Smooth muscle cell (in vitro differentiated cells): ENCODE data around the gene RPL39L. TPM values are rescaled to one million over a fixed set of nuclear protein-coding genes. Genes with fewer than 3 reads are reported as not detected.

Source experiments
- DNase-seq: peaks from one replicate; lab custom pipeline; 2025; ENCODE audit not compliant: unreplicated experiment; lab: John Stamatoyannopoulos, UW
- H2AFZ ChIP-seq: fragments of 200-600 bp; sonication (generic); 2 replicates; pipeline ENCODE4 v1.6.0; 2016; ENCODE audit warnings: antibody characterized with exemption, low read depth, mild to moderate bottlenecking
- H3F3A ChIP-seq: fragments of 200-600 bp; sonication (generic); 2 replicates; pipeline ENCODE4 v1.6.0; 2017; ENCODE audit warnings: antibody characterized with exemption, low read depth
- H3K27ac ChIP-seq: fragments of 200-600 bp; sonication (generic); 2 replicates; pipeline ENCODE4 v1.5.1; 2016; ENCODE audit warnings: low read depth, mild to moderate bottlenecking
- H3K27me3 ChIP-seq: fragments of 200-600 bp; sonication (generic); 2 replicates; pipeline ENCODE4 v1.6.1; 2016; ENCODE audit warnings: low read depth, mild to moderate bottlenecking
- H3K36me3 ChIP-seq: fragments of 200-600 bp; sonication (generic); 2 replicates; pipeline ENCODE4 v1.5.1; 2016; ENCODE audit warnings: low read depth
- H3K4me1 ChIP-seq: fragments of 200-600 bp; sonication (generic); 2 replicates; pipeline ENCODE4 v1.5.1; 2016; ENCODE audit warnings: low read depth
- H3K4me2 ChIP-seq: fragments of 200-600 bp; sonication (generic); 2 replicates; pipeline ENCODE4 v1.6.0; 2016; ENCODE audit warnings: mild to moderate bottlenecking
- H3K4me3 ChIP-seq: fragments of 200-600 bp; sonication (generic); 2 replicates; pipeline ENCODE4 v1.5.1; 2016; ENCODE audit warnings: mild to moderate bottlenecking
- H3K79me2 ChIP-seq: fragments of 200-600 bp; sonication (generic); 2 replicates; pipeline ENCODE4 v1.6.0; 2016; ENCODE audit warnings: low read depth, mild to moderate bottlenecking
- H3K9ac ChIP-seq: fragments of 200-600 bp; sonication (generic); 2 replicates; pipeline ENCODE4 v1.6.0; 2016; ENCODE audit warnings: low read depth
- H3K9me3 ChIP-seq: fragments of 200-600 bp; sonication (generic); replicated peaks from 2 replicates; pipeline ENCODE4 v1.5.1; 2016; ENCODE audit warnings: low read depth
- H4K20me1 ChIP-seq: fragments of 200-600 bp; sonication (generic); 2 replicates; pipeline ENCODE4 v1.6.0; 2016; ENCODE audit warnings: low read depth
- WGBS: methylation state at CpG from one replicate; pipeline ENCODE4 v1.1.7; 2016; ENCODE audit warnings: low lambda C conversion rate; 5-methylcytosine and 5-hydroxymethylcytosine counted together
- polyA plus RNA-seq: library from polyadenylated mRNA; unstranded; fragments of >200 nt; fragmentation: Nextera tagmentation; extraction: Ambion mirVana; gene quantifications from 2 replicates; pipeline ENCODE4 v1.2.1, GENCODE V29; 2016
- total RNA-seq: library from RNA; depleted of rRNA; stranded (reverse); fragments of >200 nt; gene quantifications from 2 replicates; pipeline ENCODE4 v1.2.3, GENCODE V29; 2014
- TF ChIP-seq, protein P1 (sequence below): fragments of 200-600 bp; sonication (generic); IDR thresholded peaks from 2 replicates; pipeline ENCODE4 v1.5.1; 2017; ENCODE audit warnings: borderline replicate concordance, mild to moderate bottlenecking, antibody characterized with exemption; ENCODE audit not compliant: insufficient read depth, poor library complexity, severe bottlenecking

RPL39L gene
- total and polyA plus RNA-seq, 2 experiments from 2014 or later = 40.3 to 44.2 TPM

DNA sequence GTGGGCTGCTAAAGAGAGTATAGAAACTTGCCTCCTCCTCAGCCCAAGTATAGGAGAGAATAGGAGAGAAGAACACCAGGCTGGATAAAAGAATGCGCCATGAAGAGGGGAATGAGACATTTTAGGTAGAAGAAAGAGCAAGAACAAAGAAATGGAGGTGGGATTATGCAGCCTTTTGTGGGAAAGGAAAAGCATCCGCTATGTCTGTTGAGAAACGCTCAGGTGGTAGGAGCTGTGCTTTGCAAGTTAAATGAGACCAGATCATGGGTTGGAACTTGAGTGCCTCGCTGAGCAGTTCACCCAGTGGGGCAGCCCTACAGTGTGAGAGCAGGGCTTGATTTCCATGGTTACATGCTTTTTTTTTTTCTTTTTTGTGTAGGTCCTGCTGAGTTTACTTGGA lies 46.5 kb upstream of the RPL39L start:
- no peak overlapping the region for H3K4me3 ChIP-seq
- peak overlapping the region; percentile 30 for H2AFZ ChIP-seq
- no peak overlapping the region for H3K9ac ChIP-seq
- H4K20me1 ChIP-seq = no peaks in the 10 kb centered on the region
- peak overlapping the region; percentile 60 for H3K4me2 ChIP-seq
- H3K4me1 ChIP-seq = peaks cover 29% of the 10 kb centered on the region
- peaks cover under 1% of the 10 kb centered on the region for H3K27me3 ChIP-seq
- H3F3A ChIP-seq = peaks cover 6% of the 10 kb centered on the region
- 59% methylated on average over 4 of the region's 4 CpGs for WGBS
- H3K36me3 ChIP-seq = no peaks in the 10 kb centered on the region
- H3K27ac ChIP-seq = peak overlapping the region; percentile 61
- no peaks in the 10 kb centered on the region for H3K9me3 ChIP-seq
- no peaks in the 10 kb centered on the region for H3K79me2 ChIP-seq
- DNase-seq = no peak
- TF ChIP-seq, protein P1, sequence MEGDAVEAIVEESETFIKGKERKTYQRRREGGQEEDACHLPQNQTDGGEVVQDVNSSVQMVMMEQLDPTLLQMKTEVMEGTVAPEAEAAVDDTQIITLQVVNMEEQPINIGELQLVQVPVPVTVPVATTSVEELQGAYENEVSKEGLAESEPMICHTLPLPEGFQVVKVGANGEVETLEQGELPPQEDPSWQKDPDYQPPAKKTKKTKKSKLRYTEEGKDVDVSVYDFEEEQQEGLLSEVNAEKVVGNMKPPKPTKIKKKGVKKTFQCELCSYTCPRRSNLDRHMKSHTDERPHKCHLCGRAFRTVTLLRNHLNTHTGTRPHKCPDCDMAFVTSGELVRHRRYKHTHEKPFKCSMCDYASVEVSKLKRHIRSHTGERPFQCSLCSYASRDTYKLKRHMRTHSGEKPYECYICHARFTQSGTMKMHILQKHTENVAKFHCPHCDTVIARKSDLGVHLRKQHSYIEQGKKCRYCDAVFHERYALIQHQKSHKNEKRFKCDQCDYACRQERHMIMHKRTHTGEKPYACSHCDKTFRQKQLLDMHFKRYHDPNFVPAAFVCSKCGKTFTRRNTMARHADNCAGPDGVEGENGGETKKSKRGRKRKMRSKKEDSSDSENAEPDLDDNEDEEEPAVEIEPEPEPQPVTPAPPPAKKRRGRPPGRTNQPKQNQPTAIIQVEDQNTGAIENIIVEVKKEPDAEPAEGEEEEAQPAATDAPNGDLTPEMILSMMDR = no peak

DNA sequence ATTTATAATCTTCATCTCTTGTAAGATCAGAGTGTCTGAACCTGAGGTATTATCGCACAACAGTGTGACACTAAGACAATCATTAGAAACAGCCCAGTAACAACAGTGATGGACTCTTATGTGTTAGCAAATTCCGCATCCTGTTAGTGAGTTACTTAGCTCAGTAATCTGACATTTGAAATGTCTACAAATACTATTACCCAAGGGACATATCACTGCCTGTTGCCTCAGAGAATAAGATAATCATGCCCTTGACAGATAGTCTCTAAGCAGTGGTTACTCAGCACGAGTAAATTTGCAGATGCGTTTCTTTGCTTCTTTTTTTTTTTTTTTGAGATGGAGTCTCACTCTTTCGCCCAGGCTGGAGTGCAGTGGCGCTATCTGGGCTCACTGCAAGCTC lies 44.6 kb upstream of the RPL39L start:
- Histone ChIP-seq H3K4me1 (peaks cover 26% of the 10 kb centered on the region), H3K9me3 (no peaks in the 10 kb centered on the region), H3K27me3 (peaks cover 16% of the 10 kb centered on the region), H4K20me1 (no peaks in the 10 kb centered on the region), H3K27ac (peak overlapping the region; percentile 83), H2AFZ (no peak overlapping the region), H3K79me2 (no peaks in the 10 kb centered on the region), H3K9ac (peak overlapping the region; percentile 20), H3F3A (peaks cover 6% of the 10 kb centered on the region), H3K36me3 (no peaks in the 10 kb centered on the region), H3K4me3 (no peak overlapping the region), H3K4me2 (peak overlapping the region; percentile 45)
- DNase-seq = no peak
- TF ChIP-seq, protein P1 = no peak
- 42% methylated on average over 6 of the region's 6 CpGs for WGBS

DNA sequence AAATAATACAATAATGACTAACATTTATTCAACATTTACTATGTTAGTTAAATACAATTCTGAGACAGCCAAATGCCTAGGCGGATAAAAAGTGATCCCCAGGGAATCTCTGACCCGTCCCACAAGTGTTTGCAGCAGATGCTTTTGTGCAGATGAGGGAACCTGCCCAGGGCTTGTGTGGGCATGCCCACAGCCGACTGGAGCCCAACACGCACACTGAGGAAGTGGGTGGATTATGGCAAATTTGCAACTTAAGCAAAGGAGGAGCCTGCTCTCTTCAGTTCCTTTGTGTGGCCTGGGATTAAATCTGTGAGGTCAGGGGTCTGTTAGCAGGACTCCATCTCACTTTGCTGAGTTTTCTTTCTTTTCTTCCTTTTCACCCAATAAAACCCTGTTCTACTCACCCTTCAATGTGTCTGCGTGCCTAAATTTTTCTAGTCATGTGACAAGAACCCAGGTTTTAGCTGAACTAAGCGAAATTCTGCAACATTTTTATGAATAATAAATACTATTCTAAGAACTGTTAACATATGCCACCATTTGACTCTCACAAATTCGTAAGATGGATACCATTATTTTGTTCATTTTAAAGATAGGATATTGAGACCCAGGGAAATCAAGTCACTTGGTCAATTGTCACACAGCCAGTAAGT lies 44.0 kb upstream of the RPL39L start:
- peak overlapping the region; percentile 44 for H2AFZ ChIP-seq
- WGBS = 38% methylated on average over 7 of the region's 7 CpGs
- no peak for DNase-seq
- no peaks in the 10 kb centered on the region for H4K20me1 ChIP-seq
- H3K27me3 ChIP-seq = peaks cover 16% of the 10 kb centered on the region
- H3K9me3 ChIP-seq = no peaks in the 10 kb centered on the region
- no peaks in the 10 kb centered on the region for H3K79me2 ChIP-seq
- peak overlapping the region; percentile 34 for H3K9ac ChIP-seq
- peak overlapping the region; percentile 83 for H3K27ac ChIP-seq
- peaks cover 26% of the 10 kb centered on the region for H3K4me1 ChIP-seq
- TF ChIP-seq, protein P1 = no peak
- peak overlapping the region; percentile 45 for H3K4me2 ChIP-seq
- H3K36me3 ChIP-seq = no peaks in the 10 kb centered on the region
- H3K4me3 ChIP-seq = no peak overlapping the region
- H3F3A ChIP-seq = peaks cover 6% of the 10 kb centered on the region
